Transverse colon (tissue), 3 donors: ENCODE measurements around the gene BZW1.
A peak's percentile ranks its signal among the peaks of the same experiment; 100 is the strongest.

Experiments used
- CTCF ChIP-seq, 5 experiments: fragments of 200-600 bp in 3 of 5; fragments of 450-650 bp in 2 of 5; sonication (generic) in 3 of 5; IDR thresholded peaks; 1 replicate in 2 of 5; 2 replicates in 3 of 5; pipeline ENCODE4 v1.5.1; 2016 to 2017; ENCODE audit warnings: antibody characterized with exemption in 5 of 5, inconsistent platforms in 3 of 5, mild to moderate bottlenecking in 2 of 5, moderate library complexity in 1 of 5
- POLR2A ChIP-seq: fragments of 450-650 bp; IDR thresholded peaks from one replicate; pipeline ENCODE4 v1.6.1; 2016; ENCODE audit warnings: antibody characterized with exemption, mild to moderate bottlenecking, moderate library complexity

- TF ChIP-seq POLR2A = peak; percentile 52
- TF ChIP-seq CTCF (IDR thresholded peaks at IDR 0.05) = no peak
Measured at GRCh38 chr2:200862532-200863000, 50.9 kb downstream of the BZW1 start.
